GM18909 (cell line): ENCODE measurements around the gene SLK.

ENCODE experiments used
- ATAC-seq: cut with Tn5 transposase; IDR thresholded peaks from one replicate; pipeline ENCODE4 v1.9.1; 2021; ENCODE audit warnings: mild to moderate bottlenecking; ENCODE audit not compliant: unreplicated experiment, poor library complexity

SLK gene

DNA sequence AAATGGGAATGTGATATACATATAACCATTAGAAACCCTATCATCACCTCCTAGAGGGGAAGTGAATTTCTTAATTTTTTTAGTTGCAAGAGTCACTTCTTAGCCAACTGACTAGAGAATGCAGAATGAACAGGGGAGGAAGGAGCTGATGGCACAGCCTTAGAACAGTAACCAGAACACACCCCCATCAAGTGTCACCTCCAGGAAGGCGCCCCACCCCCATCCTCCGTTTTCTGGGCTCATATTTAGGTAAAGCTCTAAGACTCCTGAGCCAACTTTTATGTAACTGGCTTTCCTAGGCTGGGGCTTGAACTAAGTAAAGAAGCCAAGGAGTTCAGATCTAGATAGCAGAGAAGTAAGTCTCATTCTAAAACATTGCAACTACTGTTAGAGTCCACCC is 64.7 kb downstream of the SLK start:
- no peak for ATAC-seq

DNA sequence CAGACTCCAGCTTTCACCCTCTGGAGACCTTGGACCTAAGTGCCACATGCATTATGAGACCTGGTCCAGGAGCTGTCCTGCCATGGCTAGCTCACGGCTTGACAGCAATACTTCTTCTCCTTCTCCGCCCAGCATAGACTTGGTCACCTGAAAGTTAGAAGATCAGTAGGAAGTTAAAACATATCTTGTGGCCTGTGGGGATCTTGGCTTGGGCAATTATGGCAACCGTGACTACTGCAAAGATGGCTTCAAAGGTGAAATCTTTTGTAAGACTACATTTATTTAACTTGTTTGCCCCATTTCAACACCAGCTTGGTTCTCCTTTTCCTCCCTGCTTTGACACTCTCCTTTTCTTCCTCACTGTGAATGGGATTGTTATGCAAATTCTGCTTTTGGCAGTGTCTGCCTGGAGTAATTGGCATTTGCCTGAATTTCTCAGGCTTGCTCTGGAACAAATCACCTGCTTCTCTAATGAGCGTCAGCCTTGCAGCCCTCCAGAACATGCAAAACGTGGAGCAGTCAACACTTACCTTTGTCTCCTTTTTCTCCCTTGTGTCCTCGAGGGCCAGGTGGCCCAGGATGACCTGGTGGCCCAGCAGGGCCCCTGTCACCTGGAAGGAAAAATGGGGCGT is 65.3 kb downstream of the SLK start:
- ATAC-seq = no peak

DNA sequence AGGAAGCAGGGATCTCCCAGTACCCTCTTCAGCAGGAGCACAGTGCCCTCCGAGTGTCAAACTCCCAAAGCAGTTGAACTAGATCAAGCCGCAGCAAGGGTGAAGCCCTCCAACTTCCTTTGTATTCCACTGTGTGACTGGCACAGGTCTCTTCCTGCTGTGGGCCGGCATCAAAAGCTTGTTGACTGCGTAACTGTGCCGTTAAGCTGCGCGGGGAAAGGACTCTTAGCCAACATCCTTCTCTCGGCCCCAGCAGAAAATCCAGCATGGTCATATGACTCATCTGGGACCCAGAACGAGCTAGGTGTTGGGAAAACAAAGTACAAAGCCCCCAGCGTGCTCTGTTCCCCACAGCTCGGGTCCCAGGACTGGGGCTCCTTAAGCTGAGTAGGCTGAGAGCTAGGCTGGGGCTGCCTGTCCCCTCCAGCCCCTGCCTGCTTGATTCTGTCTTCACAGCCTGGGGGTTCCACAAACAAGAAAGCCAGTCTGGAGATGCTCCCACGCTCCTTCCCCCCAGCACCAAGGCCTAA is 66.5 kb downstream of the SLK start:
- no peak for ATAC-seq

DNA sequence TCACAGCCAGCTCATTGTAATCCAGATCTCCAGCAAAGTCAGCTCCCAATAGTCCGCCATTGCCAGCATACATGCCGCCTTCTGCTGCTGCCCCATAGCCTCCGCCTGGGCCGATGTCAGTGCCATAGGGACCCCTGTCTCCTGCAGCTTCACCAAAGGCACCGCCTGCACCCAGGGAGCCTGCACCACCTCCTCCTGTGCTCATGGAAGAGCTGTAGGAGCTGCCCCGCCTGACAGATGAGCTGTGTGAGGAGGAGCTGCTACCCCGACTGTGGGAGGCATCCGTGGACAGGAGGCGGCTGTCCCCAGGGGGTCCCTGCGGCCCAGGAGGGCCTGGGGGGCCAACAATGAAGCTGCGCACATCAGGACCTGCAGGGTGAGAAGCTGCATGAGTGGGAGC is 67.0 kb downstream of the SLK start:
- ATAC-seq = no peak

DNA sequence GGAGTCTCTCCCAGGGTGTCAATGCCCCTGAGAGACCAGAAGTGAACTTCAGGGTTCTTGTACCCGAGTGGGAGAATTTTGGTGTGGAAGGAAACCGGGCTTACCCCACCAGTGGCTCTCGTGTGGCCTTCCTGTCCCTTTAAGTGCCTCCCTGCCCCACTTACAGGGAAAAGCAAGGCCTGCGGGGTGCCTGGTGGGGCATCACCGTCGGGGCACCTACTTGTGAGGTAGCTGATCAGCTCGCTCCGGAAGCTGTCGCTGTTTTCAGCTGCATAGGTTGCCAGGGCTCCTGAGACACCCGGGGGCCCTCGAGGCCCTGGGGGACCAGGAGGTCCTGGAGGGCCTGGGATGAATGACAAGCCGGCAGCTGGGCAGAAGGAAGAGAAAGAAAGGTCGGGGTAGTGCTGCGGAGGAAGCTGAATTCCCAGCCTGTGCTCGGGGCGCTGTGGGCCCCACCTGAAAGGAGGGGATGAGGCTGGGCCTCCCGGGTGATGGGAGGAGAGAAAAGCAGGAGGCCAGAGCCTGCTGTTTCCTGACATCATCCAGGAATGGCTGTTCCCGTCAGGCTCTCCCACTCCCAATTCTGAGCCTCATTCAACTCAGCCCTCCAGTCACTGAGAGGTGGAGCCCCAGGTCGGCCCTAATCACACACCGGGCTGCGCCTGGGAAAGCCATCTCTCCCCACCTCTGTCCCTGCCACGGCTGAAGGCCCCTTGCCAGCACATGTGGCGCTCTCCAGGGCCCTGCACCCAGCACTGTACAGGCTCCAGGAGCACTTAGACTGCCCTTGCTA is 67.7 kb downstream of the SLK start:
- no peak for ATAC-seq

DNA sequence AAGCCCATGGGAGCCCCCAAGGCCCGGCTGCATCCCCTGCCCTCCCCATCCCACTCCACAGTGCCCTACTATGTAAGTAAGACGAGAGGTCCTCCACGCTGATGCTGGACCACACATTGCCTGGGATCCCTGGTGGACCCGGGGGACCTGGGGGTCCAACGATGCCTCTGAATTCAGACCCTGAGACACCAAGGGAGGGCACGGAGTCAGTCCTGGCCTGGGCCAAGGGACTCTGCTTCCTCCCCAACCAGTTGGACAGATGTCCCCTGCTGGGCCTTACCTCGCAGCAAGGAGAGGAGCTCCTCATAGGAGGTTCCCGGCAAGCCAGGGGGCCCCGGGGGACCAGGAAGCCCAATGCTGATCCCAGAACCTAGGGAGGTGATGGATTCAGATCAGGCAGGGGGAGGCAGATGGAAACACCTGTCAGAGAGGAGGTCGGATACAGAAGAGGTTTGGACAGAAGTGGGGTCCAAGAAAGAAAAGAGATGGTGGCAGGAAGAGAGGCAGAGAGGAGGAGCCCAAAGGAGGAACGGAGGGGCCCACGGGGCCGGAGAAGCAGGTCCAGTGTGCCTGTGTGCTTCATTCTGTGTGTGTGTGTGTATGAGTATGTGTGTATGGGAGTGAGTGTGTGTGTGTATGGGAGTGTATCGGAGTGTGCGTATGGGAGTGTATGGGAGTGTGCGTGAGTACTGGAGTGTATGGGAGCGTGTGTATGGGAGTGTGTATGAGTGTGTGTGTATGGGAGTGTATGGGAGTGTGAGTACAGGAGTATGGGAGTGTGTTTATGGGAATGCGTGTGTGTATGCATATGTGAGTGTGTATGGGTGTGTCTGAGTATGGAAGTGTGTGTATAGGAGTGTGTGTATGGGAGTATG is 68.5 kb downstream of the SLK start:
- no peak for ATAC-seq

DNA sequence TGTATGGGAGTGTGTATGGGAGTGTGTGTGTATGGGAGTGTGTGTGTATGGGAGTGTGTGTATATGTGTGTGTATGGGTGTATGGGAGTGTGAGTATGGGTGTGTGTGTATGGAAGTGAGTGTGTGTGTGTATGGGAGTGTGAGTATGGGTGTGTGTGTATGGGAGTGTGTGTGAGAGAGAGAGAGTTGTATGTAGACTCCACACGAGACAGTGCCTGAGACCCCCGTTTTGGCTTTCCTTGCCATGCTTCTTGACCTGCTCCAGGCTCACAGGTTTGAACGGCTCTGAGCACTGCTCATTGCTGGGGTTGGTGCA is 69.1 kb downstream of the SLK start:
- no peak for ATAC-seq

DNA sequence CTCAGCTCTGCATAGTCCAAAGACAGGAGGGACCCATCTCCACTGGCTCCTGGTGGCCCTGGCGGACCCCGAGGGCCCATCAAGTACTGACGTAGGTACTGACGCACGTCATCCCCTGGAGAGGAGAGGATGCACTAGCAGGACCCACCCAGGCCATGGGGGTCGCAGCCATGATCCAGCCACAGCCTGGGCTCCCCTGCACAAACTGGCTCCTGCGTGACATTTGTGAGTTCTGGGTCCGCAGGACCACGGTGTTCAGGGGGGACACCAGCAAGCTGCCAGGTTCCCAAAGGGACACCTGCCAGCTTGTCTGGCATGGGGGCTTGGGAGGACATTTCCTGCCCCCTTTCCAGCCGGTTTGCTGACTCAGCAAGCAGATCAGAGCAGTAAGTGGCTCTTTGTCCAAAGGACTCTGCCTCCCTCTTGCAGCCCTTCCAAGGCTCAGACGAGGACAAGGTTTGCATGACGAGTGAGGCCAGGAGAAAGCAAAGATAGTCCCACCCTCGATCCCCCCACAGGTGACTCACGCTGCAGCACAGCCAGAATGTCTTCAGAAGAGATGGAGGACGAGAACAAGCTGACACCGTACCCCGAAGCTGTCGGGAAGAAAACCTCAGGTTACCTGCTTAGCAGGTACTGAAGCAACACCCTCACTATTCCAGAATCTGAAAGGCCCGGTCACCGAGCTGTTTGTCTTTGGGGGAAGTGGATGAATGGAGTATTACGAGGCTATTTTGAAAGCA is 69.7 kb downstream of the SLK start:
- no peak for ATAC-seq

DNA sequence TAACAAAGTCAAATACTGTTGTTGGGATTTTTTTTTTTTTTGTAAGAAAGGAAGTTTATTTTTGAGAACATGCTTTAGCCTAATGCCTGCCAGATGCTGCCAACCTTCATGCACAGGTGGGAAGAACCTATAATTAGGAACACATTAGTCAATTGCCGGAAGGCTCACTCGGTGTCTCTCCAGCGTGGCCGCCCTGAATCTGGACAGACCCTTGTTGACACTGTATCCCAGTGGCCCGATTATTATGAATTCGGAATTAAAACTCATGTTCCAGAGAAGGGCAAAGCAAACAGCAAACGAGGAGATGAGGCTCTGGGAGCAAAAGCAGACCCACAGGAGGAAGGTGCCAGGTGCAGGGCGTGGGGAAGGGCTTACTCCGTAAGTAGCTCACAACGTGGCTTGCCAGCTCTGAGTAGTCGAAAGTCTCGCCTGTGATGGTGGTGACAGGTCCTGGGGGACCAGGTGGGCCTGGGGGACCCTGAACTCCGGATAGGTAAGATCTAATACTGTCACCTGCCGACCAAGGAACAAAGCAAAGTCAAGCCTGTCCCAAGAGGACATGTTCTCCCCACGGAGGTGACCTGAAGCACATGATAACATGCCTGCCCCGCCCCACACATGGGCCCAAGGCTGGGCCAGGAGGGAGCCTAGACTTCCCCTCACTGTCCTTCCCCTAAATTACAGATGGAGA is 70.5 kb downstream of the SLK start:
- no peak for ATAC-seq

DNA sequence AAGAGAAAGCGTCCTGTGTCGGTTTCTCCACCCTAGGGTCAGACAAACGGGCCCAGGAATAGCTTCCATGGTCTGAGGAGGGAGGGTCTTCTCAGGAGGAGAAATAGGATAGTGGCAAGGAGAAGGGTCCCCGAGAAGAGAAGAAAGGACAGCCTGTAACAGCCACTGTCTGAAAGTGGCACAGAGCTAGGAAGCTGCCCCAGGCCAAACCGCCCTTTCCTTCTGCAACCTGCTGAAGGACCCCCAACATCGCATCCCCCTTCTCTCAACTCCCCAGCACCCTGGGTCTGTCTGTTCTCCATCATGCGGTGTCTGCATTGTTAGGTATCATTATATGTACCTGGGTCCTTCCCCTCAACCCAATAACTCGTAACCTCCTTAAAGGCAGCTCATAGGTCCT is 71.6 kb downstream of the SLK start:
- no peak for ATAC-seq

DNA sequence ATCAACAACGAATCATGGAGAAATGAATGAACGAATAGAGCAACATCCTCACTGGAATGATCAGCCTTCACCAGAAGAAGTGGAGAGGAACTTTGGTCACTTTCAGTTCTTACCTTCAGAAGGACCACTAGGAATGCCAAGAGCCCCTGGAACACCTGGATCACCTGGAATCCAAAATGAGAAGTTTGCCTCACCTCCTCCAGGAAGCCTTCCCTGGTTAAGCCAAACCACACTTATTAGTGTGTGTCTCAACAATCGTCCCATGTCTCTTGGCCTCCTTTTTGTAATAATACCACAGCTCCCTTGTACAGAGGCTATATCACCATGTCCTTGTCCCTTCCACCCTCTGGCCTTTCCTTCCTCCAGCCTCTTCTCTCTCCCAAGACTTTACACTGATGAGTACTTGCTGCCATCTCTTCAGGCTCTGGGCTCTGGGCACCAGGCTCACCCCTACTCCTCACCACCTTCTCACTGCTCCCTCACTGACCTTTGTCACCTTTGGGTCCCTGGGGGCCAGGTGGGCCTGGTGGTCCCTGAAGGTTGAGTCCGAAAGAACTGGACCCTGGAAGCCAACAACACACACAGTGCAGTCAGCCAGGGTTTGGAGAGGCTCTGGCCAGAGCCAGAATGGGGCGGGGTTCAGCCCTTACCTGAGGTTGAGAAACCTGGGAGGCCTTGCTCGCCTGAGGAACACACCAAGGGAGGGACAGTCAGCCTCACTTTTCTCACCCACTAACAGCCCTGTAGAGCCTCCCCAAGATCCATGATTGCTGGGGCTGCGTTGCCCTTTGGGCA is 72.2 kb downstream of the SLK start:
- no peak for ATAC-seq

DNA sequence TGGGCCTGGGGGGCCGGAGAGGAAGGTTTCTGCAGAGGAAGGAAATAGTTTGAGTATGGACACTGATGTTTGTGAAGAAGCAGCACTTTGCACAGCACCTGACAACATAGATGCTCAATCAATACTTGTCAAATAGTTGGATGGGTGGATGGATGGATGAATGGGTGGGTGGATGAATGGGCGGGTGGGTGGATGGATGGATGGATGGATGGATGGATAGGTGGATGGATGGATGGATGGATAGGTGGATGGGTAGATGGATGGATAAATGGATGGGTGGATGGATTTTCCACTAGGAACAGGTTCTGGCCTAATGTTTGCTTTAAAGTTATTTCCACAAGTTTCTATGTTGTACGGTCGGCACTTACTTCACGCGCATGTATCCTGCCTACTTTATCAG is 73.4 kb downstream of the SLK start:
- ATAC-seq = no peak

DNA sequence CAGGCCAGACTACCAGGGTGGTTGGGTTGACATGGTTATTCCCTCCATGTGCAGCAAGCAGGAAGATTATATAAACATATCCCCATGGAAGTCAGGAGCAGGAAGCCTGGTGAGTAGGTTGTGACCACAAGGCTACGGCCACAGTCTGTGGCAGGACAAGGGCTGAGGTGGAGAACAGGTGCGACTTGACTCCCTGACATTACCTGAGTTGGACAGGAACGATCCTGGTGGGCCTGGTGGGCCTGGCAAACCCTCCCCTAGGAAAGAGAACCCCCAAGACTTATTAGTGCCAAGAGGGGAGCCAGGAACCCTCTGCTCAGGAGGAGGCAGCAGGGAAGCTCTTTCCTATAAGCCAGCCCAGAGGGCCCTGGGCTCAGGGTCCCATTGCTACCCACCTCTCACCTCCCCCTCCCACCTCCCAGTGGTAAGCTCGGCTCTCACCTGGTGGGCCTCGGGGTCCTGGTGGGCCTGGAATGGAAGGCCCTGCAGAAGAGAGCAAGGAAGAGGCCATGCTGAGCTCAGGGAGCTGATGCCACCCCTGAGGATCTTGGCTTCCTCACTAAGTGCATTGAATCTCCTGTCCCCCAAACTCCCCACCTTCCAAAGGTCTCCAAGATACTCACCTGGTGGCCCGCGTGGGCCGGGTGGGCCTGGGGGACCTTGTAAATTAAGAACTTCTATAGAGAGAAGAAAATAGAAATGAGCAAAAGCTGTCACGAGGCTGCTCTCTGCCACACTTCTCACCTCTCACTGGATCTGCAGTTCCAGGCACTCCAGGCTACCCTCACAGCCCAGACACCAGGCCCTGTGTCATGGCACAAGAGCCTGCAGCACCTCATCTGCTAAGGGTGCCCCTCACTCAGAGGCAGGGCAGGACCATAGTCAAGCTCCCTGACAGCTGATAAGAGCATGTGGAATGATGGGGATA is 74.2 kb downstream of the SLK start:
- no peak for ATAC-seq

DNA sequence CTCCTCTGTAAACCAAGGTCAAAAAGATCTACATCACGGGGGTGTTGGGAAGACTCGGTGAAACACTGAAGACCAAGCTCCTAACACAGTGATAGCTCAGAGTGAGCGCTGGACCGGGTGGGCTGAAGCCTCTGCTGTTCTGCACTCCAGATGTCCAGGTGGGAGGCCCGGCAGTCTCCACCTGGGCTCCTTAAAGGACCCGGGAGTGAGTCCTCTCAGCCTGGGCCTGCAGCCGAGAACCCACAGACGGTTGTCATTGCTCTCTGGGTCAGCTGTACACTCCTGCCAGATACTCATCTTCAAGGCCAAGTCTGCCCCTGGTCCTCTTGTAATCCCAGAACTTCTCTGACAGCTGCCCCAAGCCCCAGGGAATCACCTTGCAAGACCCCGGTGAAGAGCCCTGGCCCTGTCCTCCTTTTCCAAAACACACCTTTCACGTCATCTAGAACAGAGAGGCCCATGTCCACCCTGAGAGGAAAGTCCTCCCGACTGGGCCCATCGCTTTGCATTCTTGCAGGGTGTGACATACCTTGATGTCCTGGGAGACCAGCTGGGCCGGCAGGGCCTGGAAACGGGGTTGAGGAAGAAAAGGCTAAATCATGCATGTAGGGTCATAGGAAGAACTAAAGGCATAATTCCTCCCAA is 75.1 kb downstream of the SLK start:
- no peak for ATAC-seq

DNA sequence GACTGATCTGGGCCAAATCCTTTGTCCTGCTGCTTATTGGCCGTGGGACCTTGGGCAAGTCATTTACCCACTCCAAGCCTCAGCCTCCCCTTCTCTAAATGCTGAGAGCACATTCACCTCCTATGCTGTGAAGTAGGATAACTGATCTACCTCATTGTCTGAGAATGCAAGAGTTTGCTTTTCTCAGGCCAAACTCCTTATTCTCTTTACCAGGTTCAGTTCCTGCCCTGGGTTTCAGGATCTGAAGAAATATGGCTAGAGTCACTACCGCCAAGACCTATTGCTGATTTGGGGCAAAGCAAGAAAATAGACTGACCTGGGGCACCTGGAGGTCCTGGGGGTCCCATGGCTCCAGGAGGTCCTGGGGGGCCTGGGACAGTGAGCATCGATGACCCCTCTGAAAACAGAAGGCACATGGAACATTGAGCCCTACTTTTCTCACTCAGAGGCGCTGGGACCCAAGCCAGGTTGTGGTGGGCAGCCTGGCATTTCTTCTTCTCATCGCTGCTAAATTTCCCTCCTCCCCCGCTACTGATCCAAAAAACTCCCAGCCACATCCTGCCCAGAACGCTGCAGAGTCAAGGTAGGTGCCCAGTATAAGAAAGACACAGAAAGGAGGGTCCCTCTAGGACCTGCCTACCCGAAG is 76.4 kb downstream of the SLK start:
- no peak for ATAC-seq

DNA sequence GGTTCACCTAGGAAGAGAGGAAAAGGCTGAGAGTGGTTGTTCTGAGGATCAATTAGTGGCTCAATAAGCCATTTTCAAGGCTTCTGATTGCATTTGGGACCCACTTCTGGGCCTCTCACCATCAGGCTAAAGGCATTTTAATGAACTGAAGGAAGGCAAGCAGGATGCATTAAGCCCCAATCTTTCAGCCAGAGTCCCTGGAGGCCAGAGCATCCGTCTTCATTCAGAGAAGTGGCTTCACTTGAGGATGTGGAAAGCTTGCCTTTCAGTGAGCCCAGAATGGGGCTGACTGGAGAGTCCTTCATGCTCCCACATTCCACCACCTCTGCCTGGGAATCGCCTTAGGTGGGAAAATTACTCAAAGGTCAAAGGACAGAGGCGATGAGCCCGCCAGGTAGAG is 76.9 kb downstream of the SLK start:
- no peak for ATAC-seq
